Measurements from ENCODE around the gene CDKN2B.
"Not testable (repeated sequence)": the region's sequence is repeated elsewhere in the genome, so short reads cannot be mapped to it uniquely, and the experiment has no call there.

Gene CDKN2B

GRCh38 chr9:21968331-21969010 lies 40.6 kb downstream of the CDKN2B start:
- DNase-seq = no peak

DNA sequence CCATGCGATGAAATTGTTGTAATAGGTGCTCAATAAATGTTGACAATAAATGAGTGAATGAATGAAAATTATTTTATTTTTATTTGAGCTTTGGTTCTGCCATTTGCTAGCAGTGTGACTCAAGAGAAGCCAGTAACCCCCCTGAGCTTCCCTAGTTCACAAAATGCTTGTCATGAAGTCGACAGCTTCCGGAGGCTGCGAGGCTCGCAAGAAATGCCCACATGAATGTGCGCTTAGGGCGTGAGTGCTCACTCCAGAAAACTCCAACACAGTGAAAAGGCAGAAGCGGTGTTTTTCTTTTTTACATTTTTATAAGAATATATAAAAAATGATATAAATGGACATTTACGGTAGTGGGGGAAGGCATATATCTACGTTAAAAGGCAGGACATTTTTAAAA lies 41.4 kb downstream of the CDKN2B start:
- no peak for DNase-seq

DNA sequence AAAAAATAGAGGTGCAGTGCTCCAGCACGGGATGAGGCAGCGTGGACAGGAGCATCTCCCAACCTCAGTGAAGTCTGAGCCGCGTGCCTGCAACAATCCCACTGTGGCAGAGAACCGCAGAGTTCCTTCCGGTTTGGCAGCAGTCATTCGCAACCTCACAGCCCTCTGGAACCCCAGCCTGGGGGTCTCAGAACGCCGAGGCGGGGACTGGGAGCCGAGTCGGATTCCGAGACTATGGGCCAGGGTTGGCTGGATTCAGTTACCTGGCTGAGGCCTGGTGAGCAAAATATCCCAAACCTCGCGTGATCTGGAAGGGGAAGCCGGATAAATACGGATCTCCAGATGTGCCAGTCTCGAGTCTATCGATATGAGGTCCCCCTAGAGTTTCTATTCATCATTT lies 41.9 kb downstream of the CDKN2B start:
- no peak for DNase-seq

GRCh38 chr9:21966140-21966851 lies 42.8 kb downstream of the CDKN2B start:
- no peak for DNase-seq

- no peak for DNase-seq
Measured at GRCh38 chr9:21965401-21965951, 43.6 kb downstream of the CDKN2B start.

- no peak for DNase-seq
Measured at GRCh38 chr9:21964925-21965385, 44.1 kb downstream of the CDKN2B start.

DNA sequence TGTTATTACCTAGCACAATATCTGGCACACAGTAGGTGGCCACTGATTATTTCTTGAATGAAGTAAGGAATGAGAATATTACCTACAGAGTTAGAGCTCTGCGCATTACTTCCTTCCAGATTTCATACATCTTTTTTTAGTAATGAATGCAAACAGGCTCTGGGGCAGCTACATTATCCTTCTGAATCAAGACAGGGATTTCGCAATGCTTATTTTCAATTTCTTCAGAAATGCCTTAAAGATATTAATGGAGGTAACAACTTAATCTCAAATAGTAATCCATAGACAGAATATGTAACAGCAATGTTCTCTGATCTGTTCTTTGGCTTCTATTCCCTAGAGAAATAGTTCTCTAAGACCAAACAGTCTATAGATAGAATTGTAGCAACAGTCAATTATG lies 47.5 kb downstream of the CDKN2B start:
- no peak for DNase-seq

GRCh38 chr9:21959268-21959667 lies 49.8 kb downstream of the CDKN2B start:
- not testable (repeated sequence) for DNase-seq

- no peak for DNase-seq
Measured at GRCh38 chr9:21958833-21959232, 50.3 kb downstream of the CDKN2B start.

All from NCI-H2171 treated with DMSO at 0.1 percent for 48 hours (cell line).